Osteocyte (in vitro differentiated cells): ENCODE data around the gene VWCE. TPM values are rescaled to one million over a fixed set of nuclear protein-coding genes. Genes with fewer than 3 reads are reported as not detected.

Source experiments
- DNase-seq: peaks from one replicate; pipeline ENCODE4 v3.0.0; 2021; ENCODE audit warnings: mixed read lengths; ENCODE audit not compliant: unreplicated experiment; ENCODE audit errors: extremely low spot score
- H3K27ac Mint-ChIP-seq: one replicate; pipeline ENCODE4 v1.8.0; 2021; ENCODE audit warnings: mild to moderate bottlenecking, mixed read lengths; ENCODE audit not compliant: unreplicated experiment
- H3K27me3 Mint-ChIP-seq: one replicate; pipeline ENCODE4 v1.8.0; 2021; ENCODE audit warnings: mixed read lengths; ENCODE audit not compliant: unreplicated experiment
- H3K36me3 Mint-ChIP-seq: one replicate; pipeline ENCODE4 v1.8.0; 2021; ENCODE audit warnings: mixed read lengths; ENCODE audit not compliant: unreplicated experiment
- H3K4me1 Mint-ChIP-seq: one replicate; pipeline ENCODE4 v1.8.0; 2021; ENCODE audit warnings: mixed read lengths; ENCODE audit not compliant: unreplicated experiment
- H3K4me3 Mint-ChIP-seq: one replicate; pipeline ENCODE4 v1.8.0; 2021; ENCODE audit warnings: mild to moderate bottlenecking, moderate library complexity, mixed read lengths; ENCODE audit not compliant: unreplicated experiment
- H3K9me3 Mint-ChIP-seq: one replicate; pipeline ENCODE4 v1.8.0; 2021; ENCODE audit warnings: mixed read lengths; ENCODE audit not compliant: unreplicated experiment
- CTCF ChIP-seq: fragments of 200-600 bp; sonication (generic); IDR thresholded peaks from 2 replicates; pipeline ENCODE4 v1.5.0; 2021; ENCODE audit warnings: antibody characterized with exemption, mild to moderate bottlenecking, moderate library complexity
- total RNA-seq: library from RNA; stranded (reverse); gene quantifications from 2 replicates; pipeline ENCODE4 v1.2.1, GENCODE V29; 2021

The VWCE gene
- total RNA-seq, 1 donor from 2014 or later, result 8.8 TPM

- peaks cover 4% of the 10 kb centered on the region for H3K36me3 Mint-ChIP-seq
- no peak overlapping the region for H3K4me3 Mint-ChIP-seq
- H3K9me3 Mint-ChIP-seq, result no peaks in the 10 kb centered on the region
- DNase-seq, result no peak
- TF ChIP-seq CTCF, result no peak
- no peaks in the 10 kb centered on the region for H3K27me3 Mint-ChIP-seq
- peaks cover 2% of the 10 kb centered on the region for H3K4me1 Mint-ChIP-seq
- H3K27ac Mint-ChIP-seq, result no peak overlapping the region
Measured at GRCh38 chr11:61270354-61271076, 24.6 kb downstream of the VWCE start.

GRCh38 chr11:61268588-61269250 lies 26.4 kb downstream of the VWCE start:
- no peak for TF ChIP-seq CTCF
- H3K27me3 Mint-ChIP-seq, result no peaks in the 10 kb centered on the region
- H3K4me1 Mint-ChIP-seq, result peaks cover 2% of the 10 kb centered on the region
- H3K36me3 Mint-ChIP-seq, result peaks cover 2% of the 10 kb centered on the region
- no peak overlapping the region for H3K4me3 Mint-ChIP-seq
- H3K27ac Mint-ChIP-seq, result no peak overlapping the region
- DNase-seq, result no peak
- no peaks in the 10 kb centered on the region for H3K9me3 Mint-ChIP-seq

- peaks cover 2% of the 10 kb centered on the region for H3K36me3 Mint-ChIP-seq
- no peak overlapping the region for H3K4me3 Mint-ChIP-seq
- no peaks in the 10 kb centered on the region for H3K27me3 Mint-ChIP-seq
- H3K4me1 Mint-ChIP-seq, result peaks cover 2% of the 10 kb centered on the region
- DNase-seq, result no peak
- no peak for TF ChIP-seq CTCF
- no peaks in the 10 kb centered on the region for H3K9me3 Mint-ChIP-seq
- no peak overlapping the region for H3K27ac Mint-ChIP-seq
Measured at GRCh38 chr11:61267437-61267841, 27.7 kb downstream of the VWCE start.

- no peaks in the 10 kb centered on the region for H3K9me3 Mint-ChIP-seq
- no peak for DNase-seq
- no peaks in the 10 kb centered on the region for H3K27me3 Mint-ChIP-seq
- no peak overlapping the region for H3K27ac Mint-ChIP-seq
- peaks cover 2% of the 10 kb centered on the region for H3K4me1 Mint-ChIP-seq
- peaks cover 2% of the 10 kb centered on the region for H3K36me3 Mint-ChIP-seq
- no peak overlapping the region for H3K4me3 Mint-ChIP-seq
- no peak for TF ChIP-seq CTCF
Measured at GRCh38 chr11:61266602-61267001, 28.5 kb downstream of the VWCE start.

- Mint-ChIP-seq H3K27me3 (no peaks in the 10 kb centered on the region), H3K36me3 (peaks cover 2% of the 10 kb centered on the region), H3K9me3 (no peaks in the 10 kb centered on the region), H3K4me1 (peaks cover 2% of the 10 kb centered on the region), H3K27ac (no peak overlapping the region), H3K4me3 (no peak overlapping the region)
- DNase-seq, result no peak
- no peak for TF ChIP-seq CTCF
Measured at GRCh38 chr11:61265357-61265756, 29.8 kb downstream of the VWCE start.
